Stimulated activated CD4-positive, alpha-beta T cell treated with anti-CD3 and anti-CD28 coated beads, Interleukin-4, amount 100 ng/mL, for 4 hours (primary cell): ENCODE results near the gene MYB.

Experiments
- DNase-seq, 2 experiments: peaks; one replicate each; pipeline ENCODE4 v3.0.0-alpha.2; 2020

The MYB gene

GRCh38 chr6:135254471-135254870, 73.4 kb downstream of the MYB start:
- no peak for DNase-seq

- DNase-seq, result no peak
Measured at GRCh38 chr6:135256866-135257265, 75.8 kb downstream of the MYB start.

- no peak for DNase-seq
Measured at GRCh38 chr6:135257631-135258405, 76.7 kb downstream of the MYB start.

- no peak for DNase-seq
Measured at GRCh38 chr6:135258970-135259369, 77.9 kb downstream of the MYB start.

- DNase-seq, result no peak
Measured at GRCh38 chr6:135260612-135261011, 79.5 kb downstream of the MYB start.

- no peak for DNase-seq
Measured at GRCh38 chr6:135261872-135262725, 81.0 kb downstream of the MYB start.

GRCh38 chr6:135265278-135265677, 84.2 kb downstream of the MYB start:
- no peak for DNase-seq

- DNase-seq, result no peak
Measured at GRCh38 chr6:135266675-135267074, 85.6 kb downstream of the MYB start.

GRCh38 chr6:135267085-135267484, 86.0 kb downstream of the MYB start:
- DNase-seq, result no peak

GRCh38 chr6:135268263-135268662, 87.2 kb downstream of the MYB start:
- DNase-seq, result no peak

GRCh38 chr6:135268740-135269139, 87.6 kb downstream of the MYB start:
- DNase-seq, result no peak
